ENCODE data around the gene MDC1. TPM values are rescaled to one million over a fixed set of nuclear protein-coding genes. Genes with fewer than 3 reads are reported as not detected.

Gene MDC1
- total and polyA plus RNA-seq, 2 experiments from 2014 or later: 17.2 to 32.7 TPM

DNA sequence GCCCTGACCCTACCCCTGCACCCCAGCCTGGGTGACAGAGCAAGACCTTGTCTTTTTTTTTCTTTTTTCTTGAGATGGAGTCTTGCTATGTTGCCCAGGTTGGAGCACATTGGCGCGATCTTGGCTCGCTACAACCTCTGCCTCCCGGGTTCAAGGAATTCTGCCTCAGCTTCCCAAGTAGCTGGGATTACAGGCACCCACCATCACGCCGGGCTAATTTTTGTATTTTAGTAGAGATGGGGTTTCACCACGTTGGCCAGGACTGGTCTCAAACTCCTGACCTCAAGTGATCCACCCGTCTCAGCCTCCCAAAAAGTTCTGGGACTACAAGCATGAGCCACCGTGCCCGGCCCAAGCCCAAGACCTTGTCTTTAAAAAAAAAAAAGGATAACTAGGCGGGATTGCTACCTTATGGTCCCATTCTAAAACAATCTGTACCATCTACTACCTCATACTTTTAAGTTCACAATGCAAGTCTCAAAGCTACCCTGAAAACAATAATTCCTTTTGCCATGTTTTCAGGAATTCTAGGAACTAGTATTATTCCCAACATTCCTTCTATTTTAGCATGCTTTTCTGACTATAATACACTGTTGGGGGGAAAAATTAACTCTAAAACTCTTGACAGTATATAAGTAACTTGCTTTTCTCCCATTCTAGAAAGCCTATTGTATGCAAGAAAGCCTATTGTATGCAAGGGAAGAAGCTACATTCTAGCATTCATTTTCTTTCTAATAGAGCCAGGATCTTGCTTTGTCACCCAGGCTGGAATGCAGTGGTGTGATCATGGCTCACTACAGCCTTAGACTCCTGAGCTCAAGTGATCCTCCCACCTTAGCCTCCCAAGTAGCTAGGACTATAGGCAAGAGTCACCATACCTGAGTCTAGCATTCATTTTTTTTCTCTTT is 9.7 kb upstream of the MDC1 start:
- Histone ChIP-seq H2AFZ (no peak overlapping the region), H3K4me3 (no peak overlapping the region), H3F3A (replicated peaks; ENCODE audit: low read depth) (peaks cover 73% of the 10 kb centered on the region), H3K4me2 (no peak overlapping the region), H3K27ac (ENCODE audit: low read depth) (peak overlapping the region; percentile 63), H3K79me2 (replicated peaks; ENCODE audit: insufficient read depth) (peaks cover 22% of the 10 kb centered on the region), H3K4me1 (ENCODE audit: insufficient read depth) (peaks cover 6% of the 10 kb centered on the region), H3K9me2 (ENCODE audit: insufficient read depth) (no peaks in the 10 kb centered on the region), H4K20me1 (replicated peaks; ENCODE audit: insufficient read depth) (peaks cover 41% of the 10 kb centered on the region), H3K27me3 (ENCODE audit: insufficient read depth) (no peaks in the 10 kb centered on the region), H3K36me3 (ENCODE audit: insufficient read depth) (peaks cover 39% of the 10 kb centered on the region)
- Mint-ChIP-seq H3K4me1 (peaks cover 30% of the 10 kb centered on the region), H3K4me3 (no peak overlapping the region), H3K9me3 (no peaks in the 10 kb centered on the region; the same call in 2 of the 3 replicates), H3K36me3 (ENCODE audit: low read depth) (peaks cover 76% of the 10 kb centered on the region), H3K27me3 (ENCODE audit: insufficient read depth, low read depth, poor library complexity) (peaks cover 46% of the 10 kb centered on the region), H3K27ac (no peak overlapping the region)
- TF ChIP-seq ZNF331 (CRISPR knock-in tag; IDR thresholded peaks at IDR 0.05; ENCODE audit: low read depth) (no peak), CREB1 (CRISPR knock-in tag; IDR thresholded peaks at IDR 0.05; ENCODE audit: low read depth) (no peak), EZH2 (IDR thresholded peaks at IDR 0.05; ENCODE audit: low read depth, unreplicated experiment) (no peak), NANOG (IDR thresholded peaks at IDR 0.05; ENCODE audit: borderline replicate concordance) (no peak), JUNB (IDR thresholded peaks at IDR 0.05; ENCODE audit: unreplicated experiment) (no peak), POLR2AphosphoS5 (IDR thresholded peaks at IDR 0.05; ENCODE audit: low read depth) (no peak)
- TF ChIP-seq, protein P1, sequence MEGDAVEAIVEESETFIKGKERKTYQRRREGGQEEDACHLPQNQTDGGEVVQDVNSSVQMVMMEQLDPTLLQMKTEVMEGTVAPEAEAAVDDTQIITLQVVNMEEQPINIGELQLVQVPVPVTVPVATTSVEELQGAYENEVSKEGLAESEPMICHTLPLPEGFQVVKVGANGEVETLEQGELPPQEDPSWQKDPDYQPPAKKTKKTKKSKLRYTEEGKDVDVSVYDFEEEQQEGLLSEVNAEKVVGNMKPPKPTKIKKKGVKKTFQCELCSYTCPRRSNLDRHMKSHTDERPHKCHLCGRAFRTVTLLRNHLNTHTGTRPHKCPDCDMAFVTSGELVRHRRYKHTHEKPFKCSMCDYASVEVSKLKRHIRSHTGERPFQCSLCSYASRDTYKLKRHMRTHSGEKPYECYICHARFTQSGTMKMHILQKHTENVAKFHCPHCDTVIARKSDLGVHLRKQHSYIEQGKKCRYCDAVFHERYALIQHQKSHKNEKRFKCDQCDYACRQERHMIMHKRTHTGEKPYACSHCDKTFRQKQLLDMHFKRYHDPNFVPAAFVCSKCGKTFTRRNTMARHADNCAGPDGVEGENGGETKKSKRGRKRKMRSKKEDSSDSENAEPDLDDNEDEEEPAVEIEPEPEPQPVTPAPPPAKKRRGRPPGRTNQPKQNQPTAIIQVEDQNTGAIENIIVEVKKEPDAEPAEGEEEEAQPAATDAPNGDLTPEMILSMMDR (conservative IDR thresholded peaks at IDR 0.05; ENCODE audit: low read depth in 2 of 2): no peak
- TF ChIP-seq, protein P2, sequence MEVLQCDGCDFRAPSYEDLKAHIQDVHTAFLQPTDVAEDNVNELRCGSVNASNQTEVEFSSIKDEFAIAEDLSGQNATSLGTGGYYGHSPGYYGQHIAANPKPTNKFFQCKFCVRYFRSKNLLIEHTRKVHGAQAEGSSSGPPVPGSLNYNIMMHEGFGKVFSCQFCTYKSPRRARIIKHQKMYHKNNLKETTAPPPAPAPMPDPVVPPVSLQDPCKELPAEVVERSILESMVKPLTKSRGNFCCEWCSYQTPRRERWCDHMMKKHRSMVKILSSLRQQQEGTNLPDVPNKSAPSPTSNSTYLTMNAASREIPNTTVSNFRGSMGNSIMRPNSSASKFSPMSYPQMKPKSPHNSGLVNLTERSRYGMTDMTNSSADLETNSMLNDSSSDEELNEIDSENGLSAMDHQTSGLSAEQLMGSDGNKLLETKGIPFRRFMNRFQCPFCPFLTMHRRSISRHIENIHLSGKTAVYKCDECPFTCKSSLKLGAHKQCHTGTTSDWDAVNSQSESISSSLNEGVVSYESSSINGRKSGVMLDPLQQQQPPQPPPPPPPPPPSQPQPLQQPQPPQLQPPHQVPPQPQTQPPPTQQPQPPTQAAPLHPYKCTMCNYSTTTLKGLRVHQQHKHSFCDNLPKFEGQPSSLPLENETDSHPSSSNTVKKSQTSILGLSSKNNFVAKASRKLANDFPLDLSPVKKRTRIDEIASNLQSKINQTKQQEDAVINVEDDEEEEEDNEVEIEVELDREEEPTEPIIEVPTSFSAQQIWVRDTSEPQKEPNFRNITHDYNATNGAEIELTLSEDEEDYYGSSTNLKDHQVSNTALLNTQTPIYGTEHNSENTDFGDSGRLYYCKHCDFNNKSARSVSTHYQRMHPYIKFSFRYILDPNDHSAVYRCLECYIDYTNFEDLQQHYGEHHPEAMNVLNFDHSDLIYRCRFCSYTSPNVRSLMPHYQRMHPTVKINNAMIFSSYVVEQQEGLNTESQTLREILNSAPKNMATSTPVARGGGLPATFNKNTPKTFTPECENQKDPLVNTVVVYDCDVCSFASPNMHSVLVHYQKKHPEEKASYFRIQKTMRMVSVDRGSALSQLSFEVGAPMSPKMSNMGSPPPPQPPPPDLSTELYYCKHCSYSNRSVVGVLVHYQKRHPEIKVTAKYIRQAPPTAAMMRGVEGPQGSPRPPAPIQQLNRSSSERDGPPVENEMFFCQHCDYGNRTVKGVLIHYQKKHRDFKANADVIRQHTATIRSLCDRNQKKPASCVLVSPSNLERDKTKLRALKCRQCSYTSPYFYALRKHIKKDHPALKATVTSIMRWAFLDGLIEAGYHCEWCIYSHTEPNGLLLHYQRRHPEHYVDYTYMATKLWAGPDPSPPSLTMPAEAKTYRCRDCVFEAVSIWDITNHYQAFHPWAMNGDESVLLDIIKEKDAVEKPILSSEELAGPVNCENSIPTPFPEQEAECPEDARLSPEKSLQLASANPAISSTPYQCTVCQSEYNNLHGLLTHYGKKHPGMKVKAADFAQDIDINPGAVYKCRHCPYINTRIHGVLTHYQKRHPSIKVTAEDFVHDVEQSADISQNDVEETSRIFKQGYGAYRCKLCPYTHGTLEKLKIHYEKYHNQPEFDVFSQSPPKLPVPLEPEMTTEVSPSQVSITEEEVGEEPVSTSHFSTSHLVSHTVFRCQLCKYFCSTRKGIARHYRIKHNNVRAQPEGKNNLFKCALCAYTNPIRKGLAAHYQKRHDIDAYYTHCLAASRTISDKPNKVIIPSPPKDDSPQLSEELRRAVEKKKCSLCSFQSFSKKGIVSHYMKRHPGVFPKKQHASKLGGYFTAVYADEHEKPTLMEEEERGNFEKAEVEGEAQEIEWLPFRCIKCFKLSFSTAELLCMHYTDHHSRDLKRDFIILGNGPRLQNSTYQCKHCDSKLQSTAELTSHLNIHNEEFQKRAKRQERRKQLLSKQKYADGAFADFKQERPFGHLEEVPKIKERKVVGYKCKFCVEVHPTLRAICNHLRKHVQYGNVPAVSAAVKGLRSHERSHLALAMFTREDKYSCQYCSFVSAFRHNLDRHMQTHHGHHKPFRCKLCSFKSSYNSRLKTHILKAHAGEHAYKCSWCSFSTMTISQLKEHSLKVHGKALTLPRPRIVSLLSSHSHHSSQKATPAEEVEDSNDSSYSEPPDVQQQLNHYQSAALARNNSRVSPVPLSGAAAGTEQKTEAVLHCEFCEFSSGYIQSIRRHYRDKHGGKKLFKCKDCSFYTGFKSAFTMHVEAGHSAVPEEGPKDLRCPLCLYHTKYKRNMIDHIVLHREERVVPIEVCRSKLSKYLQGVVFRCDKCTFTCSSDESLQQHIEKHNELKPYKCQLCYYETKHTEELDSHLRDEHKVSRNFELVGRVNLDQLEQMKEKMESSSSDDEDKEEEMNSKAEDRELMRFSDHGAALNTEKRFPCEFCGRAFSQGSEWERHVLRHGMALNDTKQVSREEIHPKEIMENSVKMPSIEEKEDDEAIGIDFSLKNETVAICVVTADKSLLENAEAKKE (CRISPR knock-in tag; IDR thresholded peaks at IDR 0.05): no peak
- TF ChIP-seq, protein P3, sequence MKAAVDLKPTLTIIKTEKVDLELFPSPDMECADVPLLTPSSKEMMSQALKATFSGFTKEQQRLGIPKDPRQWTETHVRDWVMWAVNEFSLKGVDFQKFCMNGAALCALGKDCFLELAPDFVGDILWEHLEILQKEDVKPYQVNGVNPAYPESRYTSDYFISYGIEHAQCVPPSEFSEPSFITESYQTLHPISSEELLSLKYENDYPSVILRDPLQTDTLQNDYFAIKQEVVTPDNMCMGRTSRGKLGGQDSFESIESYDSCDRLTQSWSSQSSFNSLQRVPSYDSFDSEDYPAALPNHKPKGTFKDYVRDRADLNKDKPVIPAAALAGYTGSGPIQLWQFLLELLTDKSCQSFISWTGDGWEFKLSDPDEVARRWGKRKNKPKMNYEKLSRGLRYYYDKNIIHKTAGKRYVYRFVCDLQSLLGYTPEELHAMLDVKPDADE (IDR thresholded peaks at IDR 0.05): no peak
- TF ChIP-seq, protein P4, sequence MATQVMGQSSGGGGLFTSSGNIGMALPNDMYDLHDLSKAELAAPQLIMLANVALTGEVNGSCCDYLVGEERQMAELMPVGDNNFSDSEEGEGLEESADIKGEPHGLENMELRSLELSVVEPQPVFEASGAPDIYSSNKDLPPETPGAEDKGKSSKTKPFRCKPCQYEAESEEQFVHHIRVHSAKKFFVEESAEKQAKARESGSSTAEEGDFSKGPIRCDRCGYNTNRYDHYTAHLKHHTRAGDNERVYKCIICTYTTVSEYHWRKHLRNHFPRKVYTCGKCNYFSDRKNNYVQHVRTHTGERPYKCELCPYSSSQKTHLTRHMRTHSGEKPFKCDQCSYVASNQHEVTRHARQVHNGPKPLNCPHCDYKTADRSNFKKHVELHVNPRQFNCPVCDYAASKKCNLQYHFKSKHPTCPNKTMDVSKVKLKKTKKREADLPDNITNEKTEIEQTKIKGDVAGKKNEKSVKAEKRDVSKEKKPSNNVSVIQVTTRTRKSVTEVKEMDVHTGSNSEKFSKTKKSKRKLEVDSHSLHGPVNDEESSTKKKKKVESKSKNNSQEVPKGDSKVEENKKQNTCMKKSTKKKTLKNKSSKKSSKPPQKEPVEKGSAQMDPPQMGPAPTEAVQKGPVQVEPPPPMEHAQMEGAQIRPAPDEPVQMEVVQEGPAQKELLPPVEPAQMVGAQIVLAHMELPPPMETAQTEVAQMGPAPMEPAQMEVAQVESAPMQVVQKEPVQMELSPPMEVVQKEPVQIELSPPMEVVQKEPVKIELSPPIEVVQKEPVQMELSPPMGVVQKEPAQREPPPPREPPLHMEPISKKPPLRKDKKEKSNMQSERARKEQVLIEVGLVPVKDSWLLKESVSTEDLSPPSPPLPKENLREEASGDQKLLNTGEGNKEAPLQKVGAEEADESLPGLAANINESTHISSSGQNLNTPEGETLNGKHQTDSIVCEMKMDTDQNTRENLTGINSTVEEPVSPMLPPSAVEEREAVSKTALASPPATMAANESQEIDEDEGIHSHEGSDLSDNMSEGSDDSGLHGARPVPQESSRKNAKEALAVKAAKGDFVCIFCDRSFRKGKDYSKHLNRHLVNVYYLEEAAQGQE (IDR thresholded peaks at IDR 0.05; ENCODE audit: unreplicated experiment): no peak
- ATAC-seq: no peak
- DNase-seq (ENCODE audit: low spot score): no peak
